GM18867 (cell line): Measurements from ENCODE around the gene SLC2A5.

ENCODE experiments used
- ATAC-seq: cut with Tn5 transposase; IDR thresholded peaks from one replicate; pipeline ENCODE4 v1.9.1; 2021; ENCODE audit warnings: mild to moderate bottlenecking, moderate library complexity; ENCODE audit not compliant: unreplicated experiment

Gene SLC2A5

DNA sequence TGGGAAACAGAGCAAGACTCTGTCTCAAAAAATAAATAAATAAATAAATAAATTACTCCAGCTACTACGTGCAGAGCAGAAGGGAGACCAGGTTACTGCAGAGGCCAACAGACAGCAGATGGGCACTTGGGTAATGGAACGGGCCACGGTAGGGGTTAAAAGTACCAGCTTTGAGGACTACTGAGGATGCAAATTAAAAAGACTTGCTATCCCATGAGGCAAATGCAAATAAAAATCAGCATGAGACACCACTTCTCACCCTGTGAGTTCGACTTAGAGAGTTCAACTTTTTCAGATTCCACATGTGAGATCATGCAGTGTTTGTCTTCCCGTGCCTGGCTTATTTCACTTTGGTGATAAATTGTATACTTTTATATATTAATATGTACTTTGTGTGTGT is 6.6 kb downstream of the SLC2A5 start:
- ATAC-seq: no peak

DNA sequence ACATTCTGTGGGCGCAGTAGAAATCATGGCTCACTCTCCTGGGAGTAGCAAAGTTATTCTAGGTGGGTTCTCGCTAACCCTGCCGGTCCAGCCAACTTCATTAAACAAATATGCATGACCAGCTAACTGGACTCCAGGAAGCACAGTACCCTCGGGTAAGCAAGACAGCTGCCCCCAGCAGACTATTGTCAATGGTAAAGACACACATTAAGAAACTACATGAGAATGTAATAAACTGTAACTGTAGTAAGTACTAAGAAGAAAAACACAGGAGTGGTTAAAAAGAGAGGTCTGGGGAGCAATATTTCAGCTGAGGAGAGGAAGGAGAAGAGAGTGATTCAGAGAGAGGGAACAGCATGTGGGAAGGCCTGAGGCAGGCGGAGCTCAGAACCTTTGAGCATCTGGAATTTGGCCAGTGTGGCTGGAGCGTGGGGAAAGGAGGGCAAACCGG is 7.4 kb downstream of the SLC2A5 start:
- ATAC-seq: no peak

DNA sequence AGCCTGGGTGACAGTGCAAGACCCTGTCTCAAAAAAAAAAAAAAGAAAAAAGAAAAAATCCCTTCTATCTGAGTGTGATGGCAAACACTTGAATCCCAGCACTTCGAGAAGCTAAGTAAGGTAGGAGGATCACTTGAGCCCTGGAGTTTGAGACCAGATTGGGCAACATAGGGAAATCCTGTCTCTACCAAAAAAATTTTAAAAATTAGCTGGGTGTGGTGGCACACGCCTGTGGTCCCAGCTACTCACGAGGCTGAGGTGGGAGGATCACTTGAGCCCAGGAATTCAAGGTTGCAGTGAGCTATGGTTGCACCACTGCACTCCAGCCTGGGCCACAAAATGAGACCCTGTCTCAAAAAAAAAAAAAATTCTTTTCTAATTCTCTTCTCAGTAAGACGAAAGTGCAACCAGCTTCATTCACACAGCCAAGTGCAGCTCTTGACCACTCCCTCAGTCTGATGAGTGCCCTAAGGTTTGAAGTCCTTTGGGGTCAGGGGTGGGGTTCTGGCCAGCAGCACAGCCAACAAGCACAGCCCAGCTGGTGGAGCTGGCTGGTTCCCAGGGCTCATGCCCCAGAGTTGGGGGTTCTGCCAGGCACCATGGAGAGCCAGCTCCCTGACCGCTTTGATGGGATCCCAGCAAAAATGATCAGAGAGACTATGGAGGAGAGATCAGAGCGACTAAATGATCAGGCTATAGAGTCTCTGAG is 8.0 kb downstream of the SLC2A5 start:
- ATAC-seq: no peak

- ATAC-seq: no peak
These were observed 9.3 kb downstream of the SLC2A5 start for GRCh38 chr1:9059891-9060744.

DNA sequence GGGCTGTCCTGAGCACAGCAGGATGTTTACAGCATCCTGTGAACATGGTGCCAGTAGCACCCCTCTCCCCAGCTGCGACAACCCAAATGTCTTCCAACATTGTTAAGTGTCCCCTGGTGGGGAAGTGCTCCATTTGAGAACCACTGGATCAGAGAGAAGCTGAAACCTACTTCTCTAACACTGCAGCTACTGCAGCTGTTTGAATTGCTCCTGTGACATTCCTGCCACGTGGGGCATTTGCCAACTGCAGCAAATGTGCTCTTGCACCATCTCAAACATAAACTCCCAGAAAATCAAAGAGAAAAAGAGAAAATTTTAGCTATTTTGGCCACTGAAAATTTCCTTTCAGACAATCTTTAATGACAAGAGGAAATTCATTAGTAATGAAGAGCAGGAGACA is 11.0 kb downstream of the SLC2A5 start:
- ATAC-seq: no peak

DNA sequence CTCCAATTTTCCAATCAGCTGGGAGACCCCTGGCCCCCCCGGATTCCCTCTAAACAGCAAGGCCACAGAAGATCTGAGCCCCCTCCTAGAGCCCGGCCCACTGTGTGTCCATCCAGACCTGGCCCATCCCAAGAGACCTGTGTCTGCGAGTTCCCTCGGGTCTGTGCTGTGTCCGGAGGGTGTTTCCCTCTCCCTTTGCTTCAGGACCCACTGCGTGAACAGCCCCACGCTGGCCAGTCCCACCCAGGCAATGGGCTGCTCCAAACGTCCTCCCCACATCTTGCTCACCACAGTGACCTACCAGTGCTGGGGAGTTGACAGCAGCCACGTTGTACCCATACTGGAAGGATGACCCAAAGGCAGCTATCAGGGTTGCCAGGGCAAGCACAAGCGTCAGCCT is 11.6 kb downstream of the SLC2A5 start:
- no peak for ATAC-seq

GRCh38 chr1:9052272-9053049 is 17.0 kb downstream of the SLC2A5 start:
- no peak for ATAC-seq

DNA sequence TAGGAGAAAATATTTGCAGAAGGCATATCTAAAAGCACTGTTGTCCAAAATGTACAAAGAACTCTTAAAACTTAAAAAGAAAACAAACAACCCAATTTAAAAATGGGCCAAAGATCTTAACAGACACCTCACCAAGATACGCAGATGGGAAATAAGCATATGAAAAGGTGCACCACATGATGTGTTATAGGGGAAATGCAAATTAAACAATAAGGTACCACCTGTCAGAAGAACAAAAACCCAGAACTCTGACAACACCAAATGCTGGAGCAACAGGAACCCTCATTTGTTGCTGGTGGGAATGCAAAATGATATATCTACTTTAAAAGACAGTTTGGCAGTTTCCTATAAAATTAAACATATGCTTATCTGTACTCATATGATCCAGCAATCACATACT is 18.1 kb downstream of the SLC2A5 start:
- ATAC-seq: no peak

- ATAC-seq: no peak
These were observed 18.6 kb downstream of the SLC2A5 start for GRCh38 chr1:9050803-9051202.

- no peak for ATAC-seq
These were observed 20.9 kb downstream of the SLC2A5 start for GRCh38 chr1:9048551-9048950.

DNA sequence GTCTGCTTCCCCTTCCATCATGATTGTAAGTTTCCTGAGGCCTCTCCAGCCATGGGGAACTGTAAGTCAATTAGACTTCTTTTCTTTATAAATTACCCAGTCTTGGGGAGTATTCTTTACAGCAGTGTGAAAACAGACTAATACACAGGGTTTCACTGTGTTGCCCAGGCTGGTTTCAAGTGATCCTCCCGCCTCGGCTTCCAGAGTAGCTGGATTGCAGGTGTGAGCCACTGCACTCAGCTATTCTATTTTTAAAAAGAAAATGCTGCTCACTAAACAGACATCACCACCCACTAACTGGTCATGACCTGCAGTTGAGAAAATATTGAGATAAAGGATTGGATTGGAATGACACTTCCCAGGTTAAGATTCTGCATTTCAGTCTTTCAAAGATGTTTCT is 22.4 kb downstream of the SLC2A5 start:
- no peak for ATAC-seq

GRCh38 chr1:9045861-9046510 is 23.4 kb downstream of the SLC2A5 start:
- ATAC-seq: no peak

DNA sequence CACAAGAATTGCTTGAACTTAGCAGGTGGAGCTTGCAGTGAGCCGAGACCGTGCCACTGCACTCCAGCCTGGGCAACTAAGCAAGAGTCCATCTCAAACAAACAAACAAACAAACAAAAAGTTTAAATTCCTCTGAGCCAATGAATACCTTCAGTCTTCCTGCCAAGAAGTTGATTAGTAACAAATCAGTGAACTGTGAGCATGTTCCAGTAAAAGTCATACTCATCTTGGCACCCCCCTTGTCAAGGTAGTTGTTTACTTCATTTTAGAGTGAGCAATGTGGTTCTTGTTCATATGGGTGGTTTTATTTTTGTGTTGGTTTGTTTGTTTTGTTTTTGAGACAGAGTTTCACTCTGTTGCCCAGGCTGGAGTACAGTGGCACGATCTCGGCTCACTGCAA is 25.2 kb downstream of the SLC2A5 start:
- ATAC-seq: no peak

GRCh38 chr1:9042272-9042671 is 27.2 kb downstream of the SLC2A5 start:
- no peak for ATAC-seq

GRCh38 chr1:9041116-9041779 is 28.2 kb downstream of the SLC2A5 start:
- ATAC-seq: no peak

DNA sequence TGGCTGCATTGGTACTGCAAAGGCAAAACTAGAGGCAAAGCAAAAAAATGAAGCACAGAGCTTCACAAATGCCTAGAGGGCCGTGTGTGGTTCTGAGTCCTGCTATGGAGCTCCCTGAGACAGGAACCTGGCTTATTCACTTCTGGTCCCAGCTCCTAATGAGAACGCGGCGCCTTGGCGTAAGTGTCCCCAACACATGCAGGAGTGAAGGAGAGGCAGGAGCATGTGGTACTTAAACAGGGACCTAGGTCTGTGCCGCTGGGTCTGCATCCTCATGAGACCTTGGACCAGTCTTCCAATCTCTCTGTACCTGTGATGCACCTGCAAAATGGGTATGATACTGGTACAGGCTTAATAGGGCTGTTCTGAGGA is 28.8 kb downstream of the SLC2A5 start:
- no peak for ATAC-seq

DNA sequence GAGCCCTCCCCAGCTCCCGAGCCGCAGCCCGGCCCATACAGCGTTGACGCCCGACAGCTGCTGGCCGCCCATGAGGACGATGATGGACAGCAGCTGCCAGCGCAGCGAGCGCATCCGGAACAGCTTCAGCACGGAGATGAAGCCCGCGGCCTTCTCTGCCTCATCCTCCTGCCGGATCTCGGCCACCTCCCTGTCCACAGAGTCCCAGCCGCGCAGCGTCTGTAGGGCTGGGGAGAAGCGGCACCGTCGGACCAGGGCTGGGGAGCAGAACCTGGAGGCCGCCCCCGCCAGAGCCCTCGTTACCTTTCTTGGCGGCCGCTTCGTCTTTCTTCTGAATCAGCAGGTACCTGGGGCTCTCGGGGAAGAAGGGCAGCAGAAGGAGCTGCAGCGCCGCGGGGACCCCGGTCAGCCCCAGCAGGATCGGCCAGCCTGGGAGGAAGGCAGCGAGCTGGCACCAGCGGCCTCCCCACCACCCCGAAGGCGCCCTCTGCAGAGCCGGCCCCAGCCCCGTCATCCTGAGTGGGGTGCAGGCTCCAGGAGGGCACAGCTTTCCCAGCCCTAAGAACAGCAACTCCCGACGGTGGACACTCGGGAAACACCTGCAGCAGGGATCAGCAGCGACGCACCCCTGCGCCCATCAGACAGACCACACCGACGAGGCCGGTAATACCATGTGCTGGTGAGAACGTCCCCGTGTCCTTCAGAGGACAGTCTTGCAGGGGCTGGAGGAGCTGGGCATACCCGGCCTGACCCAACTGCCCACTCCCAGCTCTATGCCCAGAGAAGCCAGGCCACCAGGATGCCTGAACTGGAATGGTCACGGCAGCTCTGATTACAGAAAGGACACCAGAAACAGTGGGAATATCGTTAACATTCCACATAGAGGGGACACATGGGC is 29.4 kb downstream of the SLC2A5 start:
- ATAC-seq: no peak

DNA sequence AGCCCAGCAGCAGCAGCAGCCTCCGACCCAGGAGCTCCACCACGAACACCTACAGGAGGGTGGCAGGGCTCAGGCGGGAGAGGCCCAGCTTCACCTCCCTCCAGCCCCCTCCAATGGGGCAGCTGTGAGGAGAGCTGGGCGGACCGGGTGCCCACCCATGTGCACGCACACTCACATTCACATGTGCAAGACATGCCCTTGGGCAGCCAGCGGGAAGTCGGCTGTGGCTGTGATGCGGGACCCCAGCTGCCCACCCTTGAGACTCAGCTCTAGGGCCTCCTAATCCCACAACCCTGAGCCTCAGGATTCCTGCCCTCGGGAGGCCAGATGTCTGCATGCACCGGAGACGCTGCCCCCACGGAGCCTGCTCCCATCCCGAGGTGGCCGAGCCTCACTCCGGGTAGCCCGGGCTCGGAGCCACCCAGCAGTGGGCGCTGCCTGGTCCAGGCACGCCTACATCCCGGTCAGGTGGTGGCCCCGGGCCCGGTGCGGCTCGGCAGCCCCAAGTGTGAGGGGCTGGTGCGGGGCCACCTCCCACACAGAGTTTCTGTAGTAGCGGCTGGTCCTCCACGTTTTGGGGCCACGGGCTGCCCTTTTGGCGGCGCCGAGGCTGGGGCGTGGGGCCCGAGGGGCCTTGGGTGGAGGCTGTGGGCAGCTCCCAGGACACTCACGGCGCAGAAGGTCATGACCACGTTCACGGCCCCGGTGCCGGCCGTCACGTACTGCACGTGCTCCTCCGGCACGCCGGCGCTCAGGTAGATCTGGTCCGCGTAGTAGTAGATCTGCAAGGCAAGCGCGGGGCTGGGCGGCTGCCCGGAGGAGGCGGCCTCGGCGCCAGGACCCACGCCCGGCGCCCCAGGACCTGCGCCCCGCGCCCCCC is 30.3 kb downstream of the SLC2A5 start:
- no peak for ATAC-seq

GRCh38 chr1:9038338-9038650 is 31.1 kb downstream of the SLC2A5 start:
- ATAC-seq: no peak
